Keratinocyte (primary cell): ENCODE data around the gene ZFP1.

Experiments
- EZH2 ChIP-seq: IDR thresholded peaks from one replicate; pipeline ENCODE4 v1.6.1; 2012; ENCODE audit warnings: inconsistent platforms, mild to moderate bottlenecking, low read length, moderate library complexity
- TF ChIP-seq, protein P1 (sequence below), 3 experiments: IDR thresholded peaks in 1 of 3; conservative IDR thresholded peaks in 1 of 3; optimal IDR thresholded peaks in 1 of 3; 2 replicates in 2 of 3; 3 replicates in 1 of 3; pipeline versions ENCODE3 to v1.5.1; 2011; ENCODE audit warnings: low read length in 3 of 3, mild to moderate bottlenecking in 3 of 3, moderate library complexity in 2 of 3, control low read depth in 1 of 3, inconsistent platforms in 1 of 3; ENCODE audit not compliant: insufficient read depth in 2 of 3; ENCODE audit errors: extremely low read depth in 1 of 3

DNA sequence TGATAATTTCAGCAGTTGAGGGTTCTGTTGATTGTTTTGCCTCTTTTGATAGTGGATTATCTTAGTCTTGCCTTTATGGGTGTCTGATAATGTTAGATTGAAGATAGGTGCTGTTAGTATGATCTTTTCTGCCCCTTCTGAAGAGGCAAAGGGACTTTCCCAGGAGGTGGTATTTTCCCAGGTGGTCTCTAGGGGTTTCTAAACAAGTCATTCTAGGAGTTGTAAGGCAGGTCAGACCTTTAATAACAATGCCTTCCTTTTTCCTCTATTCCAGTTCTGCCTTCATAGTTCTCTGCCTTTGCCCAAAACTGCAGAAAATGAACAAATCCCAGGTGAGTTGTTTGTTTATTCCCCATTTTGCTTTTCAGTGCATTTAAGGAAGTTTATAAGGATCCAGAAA is 4.3 kb downstream of the ZFP1 start:
- TF ChIP-seq, protein P1, sequence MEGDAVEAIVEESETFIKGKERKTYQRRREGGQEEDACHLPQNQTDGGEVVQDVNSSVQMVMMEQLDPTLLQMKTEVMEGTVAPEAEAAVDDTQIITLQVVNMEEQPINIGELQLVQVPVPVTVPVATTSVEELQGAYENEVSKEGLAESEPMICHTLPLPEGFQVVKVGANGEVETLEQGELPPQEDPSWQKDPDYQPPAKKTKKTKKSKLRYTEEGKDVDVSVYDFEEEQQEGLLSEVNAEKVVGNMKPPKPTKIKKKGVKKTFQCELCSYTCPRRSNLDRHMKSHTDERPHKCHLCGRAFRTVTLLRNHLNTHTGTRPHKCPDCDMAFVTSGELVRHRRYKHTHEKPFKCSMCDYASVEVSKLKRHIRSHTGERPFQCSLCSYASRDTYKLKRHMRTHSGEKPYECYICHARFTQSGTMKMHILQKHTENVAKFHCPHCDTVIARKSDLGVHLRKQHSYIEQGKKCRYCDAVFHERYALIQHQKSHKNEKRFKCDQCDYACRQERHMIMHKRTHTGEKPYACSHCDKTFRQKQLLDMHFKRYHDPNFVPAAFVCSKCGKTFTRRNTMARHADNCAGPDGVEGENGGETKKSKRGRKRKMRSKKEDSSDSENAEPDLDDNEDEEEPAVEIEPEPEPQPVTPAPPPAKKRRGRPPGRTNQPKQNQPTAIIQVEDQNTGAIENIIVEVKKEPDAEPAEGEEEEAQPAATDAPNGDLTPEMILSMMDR (optimal IDR thresholded peaks at IDR 0.05 in 1 of 3, IDR thresholded peaks at IDR 0.05 in 1 of 3, conservative IDR thresholded peaks at IDR 0.05 in 1 of 3; ENCODE audit: extremely low read depth in 1 of 3, insufficient read depth in 2 of 3, low read length in 3 of 3): no peak
- TF ChIP-seq EZH2: no peak
